Endothelial cell of umbilical vein (primary cell): ENCODE results near the gene MEIS3. TPM values are rescaled to one million over a fixed set of nuclear protein-coding genes. Genes with fewer than 3 reads are reported as not detected.

Experiments used
- BruUV-seq: library from RNA; stranded (reverse); fragments of 400-500 nt; replicated peaks from 2 replicates; lab custom pipeline; 2021; lab: Mats Ljungman, UMichigan
- CTCF ChIA-PET: fragments of 300-600, 350-600 bp; sonication (Branson Sonifier 250); formaldehyde crosslinking; loops from one replicate; lab custom pipeline; 2021; ENCODE audit warnings: antibody characterized with exemption, inconsistent platforms; lab: Charles Lee
- POLR2A ChIA-PET: fragments of 300-600, 350-600 bp; sonication (Branson Sonifier 250); formaldehyde crosslinking; loops from one replicate; lab custom pipeline; 2021; ENCODE audit warnings: antibody characterized with exemption, inconsistent platforms; lab: Charles Lee
- DNase-seq: peaks from one replicate; pipeline ENCODE4 v3.0.0-alpha.2; 2011; ENCODE audit warnings: low read depth, low spot score
- FAIRE-seq: peaks from 2 replicates; lab custom pipeline; 2011; peaks lifted over from hg19 to GRCh38; lab: Jason Lieb, UNC
- H2AFZ ChIP-seq: 2 replicates; pipeline ENCODE4 v1.6.0; 2012; ENCODE audit warnings: low read depth, low read length, control low read depth, inconsistent platforms
- H3K27ac ChIP-seq: 2 replicates; pipeline ENCODE4 v1.5.1; 2011; ENCODE audit warnings: low read depth, mild to moderate bottlenecking, control low read depth, low read length, moderate library complexity; ENCODE audit not compliant: insufficient read depth
- H3K27me3 ChIP-seq, 2 experiments: 2 replicates each; pipeline versions ENCODE4 v1.6.0 to v1.6.1; 2011; ENCODE audit warnings: low read length in 2 of 2, mixed read lengths in 1 of 2; ENCODE audit not compliant: control insufficient read depth in 2 of 2, insufficient read depth in 2 of 2
- H3K36me3 ChIP-seq, 2 experiments: 2 replicates in 1 of 2; 3 replicates in 1 of 2; pipeline ENCODE4 v1.5.1; 2011; ENCODE audit warnings: low read length in 2 of 2, mild to moderate bottlenecking in 1 of 2, moderate library complexity in 1 of 2; ENCODE audit not compliant: control insufficient read depth in 2 of 2, insufficient read depth in 2 of 2; ENCODE audit errors: extremely low read depth in 1 of 2
- H3K4me1 ChIP-seq: 3 replicates; pipeline ENCODE4 v1.5.1; 2011; ENCODE audit warnings: mild to moderate bottlenecking, low read length; ENCODE audit not compliant: control insufficient read depth, insufficient read depth; ENCODE audit errors: extremely low read depth
- H3K4me2 ChIP-seq: 2 replicates; pipeline ENCODE4 v1.6.1; 2011; ENCODE audit warnings: low read length, control low read depth, mixed read lengths; ENCODE audit not compliant: insufficient read depth
- H3K4me3 ChIP-seq, 3 experiments: fragments of 200-600 bp in 1 of 3; sonication (generic), shearing (Covaris generic) in 1 of 3; replicated peaks in 1 of 3; 2 replicates each; pipeline ENCODE4 v1.5.1; 2011 to 2016; ENCODE audit warnings: control low read depth in 3 of 3, low read length in 3 of 3, mild to moderate bottlenecking in 2 of 3, inconsistent platforms in 1 of 3, low read depth in 1 of 3, moderate library complexity in 1 of 3; ENCODE audit not compliant: insufficient read depth in 1 of 3
- H3K79me2 ChIP-seq: 2 replicates; pipeline ENCODE4 v1.6.0; 2012; ENCODE audit warnings: low read length, inconsistent platforms; ENCODE audit not compliant: control insufficient read depth, insufficient read depth
- H3K9ac ChIP-seq: replicated peaks from 2 replicates; pipeline ENCODE3; 2011; ENCODE audit warnings: low read length, control low read depth; ENCODE audit not compliant: insufficient read depth; ENCODE audit errors: extremely low read depth
- H3K9me1 ChIP-seq: replicated peaks from 3 replicates; pipeline ENCODE4 v1.6.0; 2011; ENCODE audit warnings: mild to moderate bottlenecking, low read length; ENCODE audit not compliant: control insufficient read depth, insufficient read depth; ENCODE audit errors: extremely low read depth
- H3K9me3 ChIP-seq: replicated peaks from 2 replicates; pipeline ENCODE4 v1.5.1; 2012; ENCODE audit warnings: low read length, inconsistent platforms; ENCODE audit not compliant: control insufficient read depth, insufficient read depth
- H4K20me1 ChIP-seq: replicated peaks from 2 replicates; pipeline ENCODE3; 2011; ENCODE audit warnings: mild to moderate bottlenecking, low read length; ENCODE audit not compliant: control insufficient read depth, insufficient read depth; ENCODE audit errors: extremely low read depth
- CTCF ChIP-seq, 2 donors: IDR thresholded peaks; 1 replicate in 1 of 2; 2 replicates in 1 of 2; pipeline ENCODE4 v1.5.1; 2011; ENCODE audit warnings: low read length in 2 of 2, mild to moderate bottlenecking in 2 of 2, moderate library complexity in 2 of 2, control low read depth in 1 of 2, inconsistent platforms in 1 of 2, low read depth in 1 of 2; ENCODE audit not compliant: insufficient read depth in 1 of 2; ENCODE audit errors: extremely low read depth in 1 of 2
- EZH2 ChIP-seq: IDR thresholded peaks from 2 replicates; pipeline ENCODE4 v1.6.1; 2012; ENCODE audit warnings: borderline replicate concordance, low read depth, mild to moderate bottlenecking, moderate library complexity, low read length, inconsistent platforms; ENCODE audit not compliant: severe bottlenecking
- FOS ChIP-seq: IDR thresholded peaks from 2 replicates; pipeline ENCODE4 v1.6.1; 2011; ENCODE audit warnings: mild to moderate bottlenecking, low read length, moderate library complexity, borderline replicate concordance; ENCODE audit not compliant: insufficient read depth
- GATA2 ChIP-seq: IDR thresholded peaks from 2 replicates; pipeline ENCODE4 v1.7.0; 2011; ENCODE audit warnings: low read depth, mild to moderate bottlenecking, moderate library complexity, mixed read lengths, low read length; ENCODE audit not compliant: insufficient read length, insufficient read depth
- JUN ChIP-seq: IDR thresholded peaks from 2 replicates; pipeline ENCODE4 v1.6.1; 2011; ENCODE audit warnings: borderline replicate concordance, low read depth; ENCODE audit not compliant: insufficient read length, insufficient read depth
- MYC ChIP-seq: IDR thresholded peaks from one replicate; pipeline ENCODE4 v1.6.1; 2011; ENCODE audit warnings: mild to moderate bottlenecking, low read depth, low read length
- POLR2A ChIP-seq: IDR thresholded peaks from 2 replicates; pipeline ENCODE4 v1.6.1; 2012; ENCODE audit warnings: low read depth, mild to moderate bottlenecking, control low read depth, low read length
- POLR2AphosphoS5 ChIP-seq: IDR thresholded peaks from 2 replicates; pipeline ENCODE4 v1.6.1; 2012; ENCODE audit warnings: low read depth, mild to moderate bottlenecking, control low read depth, low read length, moderate library complexity; ENCODE audit not compliant: insufficient read depth
- dilution Hi-C: fragments of 300-500 bp; cut with MboI; formaldehyde crosslinking; loops from one replicate; pipeline ENCODE4 v1.15.0; 2019; ENCODE audit warnings: low sequenced_read_pairs; ENCODE audit not compliant: extremely low pct_ligation_motif_present
- intact Hi-C: fragments of 100-400 bp; cut with micrococcal nuclease; formaldehyde crosslinking; loops from one replicate; pipeline ENCODE4 v1.10.0; 2022
- polyA plus RNA-seq, 4 experiments: library from polyadenylated mRNA; depleted of rRNA in 3 of 4; stranded (reverse) in 3 of 4; unstranded in 1 of 4; fragments of >200 nt; gene quantifications; 2 replicates each; pipeline versions ENCODE4 v1.2.1 to v1.2.3, GENCODE V29; 2011 to 2012; ENCODE audit warnings: missing spikeins in 1 of 4
- total RNA-seq: library from RNA; stranded (reverse); gene quantifications from 2 replicates; pipeline ENCODE4 v1.2.3, GENCODE V29; 2021
- TF ChIP-seq, protein P1 (sequence below): IDR thresholded peaks from 2 replicates; pipeline ENCODE4 v1.6.1; 2011; ENCODE audit not compliant: insufficient read depth, insufficient read length

The MEIS3 gene
- total and polyA plus RNA-seq, 2 donors (not counting 3 experiments of a cell fraction or from before 2014, with no cell fraction given), result 0.42 TPM; not detected in 1

DNA sequence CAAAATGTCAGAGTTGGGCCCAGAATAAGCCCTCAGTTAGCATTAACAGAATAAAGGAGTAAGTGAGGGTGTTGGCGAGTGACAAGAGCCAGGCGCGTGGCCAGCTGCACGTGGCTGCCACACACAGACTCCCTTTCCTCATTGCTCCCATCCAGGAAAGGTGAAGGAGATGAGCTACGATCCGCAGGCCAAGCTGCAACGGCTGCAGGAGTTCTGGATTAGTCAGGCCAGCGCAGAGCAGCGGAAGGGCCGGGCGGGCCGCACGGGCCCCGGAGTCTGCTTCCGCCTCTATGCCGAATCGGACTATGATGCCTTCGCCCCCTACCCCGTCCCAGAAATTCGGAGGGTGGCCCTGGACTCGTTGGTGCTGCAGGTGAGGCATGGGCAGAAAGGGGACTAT lies 57.0 kb downstream of the MEIS3 start:
- no peak for FAIRE-seq
- no peaks in the 10 kb centered on the region for H3K9me3 ChIP-seq
- TF ChIP-seq GATA2, result no peak
- no peak for TF ChIP-seq CTCF (IDR thresholded peaks at IDR 0.05; ENCODE audit: extremely low read depth in 1 of 2, insufficient read depth in 1 of 2, low read depth in 1 of 2, low read length in 2 of 2)
- TF ChIP-seq FOS, result no peak
- TF ChIP-seq MYC, result no peak
- no peak for TF ChIP-seq POLR2A
- intact Hi-C loops (no loop called here), dilution Hi-C loops (no loop called here)
- H3K79me2 ChIP-seq, result no peaks in the 10 kb centered on the region
- no peaks in the 10 kb centered on the region for H3K9me1 ChIP-seq
- peaks cover 13 to 34% of the 10 kb centered on the region in 2 experiments for H3K36me3 ChIP-seq
- no TSS peak for BruUV-seq
- H3K9ac ChIP-seq, result no peak overlapping the region
- no peak overlapping the region for H3K4me3 ChIP-seq
- no peak overlapping the region for H3K27ac ChIP-seq
- no peaks in the 10 kb centered on the region for H3K27me3 ChIP-seq
- no peak overlapping the region for H3K4me2 ChIP-seq
- ChIA-PET CTCF (interaction anchor here (1.6 kb wide), 1 partner anchor 13 kb away, joined by 10 read pairs; the partner anchor contains the start of gene DHX34), POLR2A (no interaction called here)
- DNase-seq, result no peak
- H4K20me1 ChIP-seq, result no peaks in the 10 kb centered on the region
- H2AFZ ChIP-seq, result no peak overlapping the region
- peaks cover 19% of the 10 kb centered on the region for H3K4me1 ChIP-seq

DNA sequence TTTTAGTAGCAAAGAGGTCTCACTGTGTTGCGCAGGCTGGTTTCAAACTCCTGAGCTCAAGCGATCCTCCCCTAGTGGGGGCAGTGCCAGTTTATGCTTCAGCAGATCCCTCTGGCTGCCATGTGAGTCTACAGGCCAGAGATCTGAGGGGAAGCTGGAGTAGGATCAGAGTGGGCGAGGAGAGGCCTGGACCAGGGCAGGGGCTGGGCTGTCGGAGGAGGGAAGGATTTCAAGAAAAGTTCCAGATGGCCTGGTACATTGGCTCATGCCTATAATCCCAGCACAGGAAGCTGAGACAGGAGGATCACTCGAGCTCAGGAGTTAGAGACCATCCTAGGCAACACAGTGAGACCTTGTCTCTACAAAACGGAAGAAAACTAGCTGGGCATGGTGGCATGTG lies 60.4 kb downstream of the MEIS3 start:
- BruUV-seq, result no TSS peak
- Histone ChIP-seq H3K27ac (no peak overlapping the region), H3K4me3 (no peak overlapping the region), H3K9me1 (no peaks in the 10 kb centered on the region), H3K36me3 (peaks cover 17 to 37% of the 10 kb centered on the region in 2 experiments), H2AFZ (no peak overlapping the region), H3K79me2 (peaks cover 9% of the 10 kb centered on the region), H4K20me1 (no peaks in the 10 kb centered on the region), H3K9ac (no peak overlapping the region), H3K27me3 (no peaks in the 10 kb centered on the region), H3K9me3 (no peaks in the 10 kb centered on the region), H3K4me2 (no peak overlapping the region), H3K4me1 (peaks cover 8% of the 10 kb centered on the region)
- dilution Hi-C loops, result no loop called here
- intact Hi-C loops, result no loop called here
- FAIRE-seq, result no peak
- TF ChIP-seq MYC (no peak), POLR2A (no peak), GATA2 (no peak), POLR2AphosphoS5 (no peak), JUN (no peak), EZH2 (no peak), CTCF (IDR thresholded peaks at IDR 0.05; ENCODE audit: extremely low read depth in 1 of 2, insufficient read depth in 1 of 2, low read depth in 1 of 2, low read length in 2 of 2) (no peak), FOS (no peak)
- TF ChIP-seq, protein P1, sequence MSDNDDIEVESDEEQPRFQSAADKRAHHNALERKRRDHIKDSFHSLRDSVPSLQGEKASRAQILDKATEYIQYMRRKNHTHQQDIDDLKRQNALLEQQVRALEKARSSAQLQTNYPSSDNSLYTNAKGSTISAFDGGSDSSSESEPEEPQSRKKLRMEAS, result no peak
- CTCF ChIA-PET, result interaction anchor here (1.3 kb wide), 1 partner anchor 10 kb away, joined by 4 read pairs; the partner anchor contains the start of gene DHX34
- no peak for DNase-seq
- POLR2A ChIA-PET, result no interaction called here
